GM19023 (cell line): Measurements from ENCODE around the gene KLHL28.
A peak's percentile ranks its signal among the peaks of the same experiment; 100 is the strongest.

Experiments
- ATAC-seq: cut with Tn5 transposase; IDR thresholded peaks from one replicate; pipeline ENCODE4 v1.9.1; 2021; ENCODE audit warnings: mild to moderate bottlenecking, moderate library complexity; ENCODE audit not compliant: unreplicated experiment

Gene KLHL28

DNA sequence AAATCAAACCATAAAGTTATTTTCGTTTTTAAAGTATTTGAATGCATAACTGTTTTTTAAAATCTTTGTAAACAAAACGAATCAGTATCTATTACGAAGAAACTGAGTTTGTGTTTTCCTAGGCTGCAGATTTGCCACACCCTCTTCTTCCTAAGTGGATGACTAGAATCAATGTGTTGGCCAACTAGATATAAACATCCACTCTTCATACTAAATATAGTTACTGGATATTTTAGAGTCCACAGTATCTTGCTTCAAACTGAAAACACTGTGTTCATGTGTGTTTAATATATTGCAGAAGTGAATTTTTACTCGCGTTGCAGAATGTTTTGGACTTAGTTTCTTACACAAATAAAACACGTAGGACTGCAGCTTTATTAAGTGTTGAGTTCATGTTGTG, 63.2 kb downstream of the KLHL28 start:
- no peak for ATAC-seq

DNA sequence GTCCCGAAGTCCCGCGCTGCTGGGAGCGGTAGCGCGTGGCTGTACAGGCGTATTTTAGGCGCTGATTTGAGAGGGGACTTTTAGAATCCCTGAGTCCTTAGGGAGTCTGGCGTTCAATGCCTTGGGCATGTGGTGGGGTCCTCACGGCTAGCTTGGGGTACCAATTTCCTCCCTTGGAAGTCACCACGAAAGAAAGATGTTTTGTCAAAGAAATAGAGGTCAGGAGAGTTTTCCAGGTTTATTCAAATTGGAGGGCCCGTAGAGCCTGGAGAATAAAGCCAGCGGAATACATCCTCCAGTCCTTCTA, 63.9 kb downstream of the KLHL28 start:
- ATAC-seq, result no peak

DNA sequence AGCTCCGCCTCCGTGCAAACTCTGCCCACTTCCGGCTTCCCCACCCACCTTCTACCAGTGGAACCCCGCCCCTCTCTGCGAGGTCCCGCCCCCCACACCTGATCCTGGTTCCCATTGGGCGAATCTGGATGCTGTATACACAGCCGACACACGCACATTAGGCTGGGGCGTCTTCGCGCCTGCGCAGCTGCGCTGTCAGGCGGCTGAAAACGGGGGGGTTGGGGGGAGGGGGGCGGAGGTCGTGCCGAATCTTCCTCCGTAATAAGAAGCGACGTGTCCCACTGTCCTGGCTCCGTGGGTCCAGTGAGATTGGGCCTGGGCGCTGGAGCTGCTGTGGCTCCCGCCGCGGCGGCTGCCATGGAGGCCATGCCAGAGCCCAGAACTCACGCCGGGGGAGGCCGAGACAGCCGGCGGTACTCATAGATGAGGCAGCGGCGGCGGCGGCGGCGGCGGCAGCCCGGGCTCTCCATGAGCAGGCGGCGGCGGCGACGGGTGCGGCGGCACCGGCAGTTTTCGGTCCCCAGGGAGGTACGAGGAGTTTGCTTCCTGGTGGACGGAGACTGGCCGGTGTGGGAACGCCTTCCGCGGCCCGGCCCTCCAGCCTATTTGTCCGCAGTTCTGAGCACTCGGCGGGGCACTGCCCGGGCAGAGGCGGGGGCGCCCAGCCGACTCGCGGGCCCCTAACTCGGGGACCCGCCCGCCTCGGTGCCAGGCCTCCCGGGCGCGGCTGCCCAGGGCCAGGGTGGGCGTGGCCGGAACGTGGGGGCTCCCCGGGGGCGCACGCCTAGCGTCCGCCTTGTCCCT, 64.5 kb downstream of the KLHL28 start:
- peak; percentile 91 for ATAC-seq

DNA sequence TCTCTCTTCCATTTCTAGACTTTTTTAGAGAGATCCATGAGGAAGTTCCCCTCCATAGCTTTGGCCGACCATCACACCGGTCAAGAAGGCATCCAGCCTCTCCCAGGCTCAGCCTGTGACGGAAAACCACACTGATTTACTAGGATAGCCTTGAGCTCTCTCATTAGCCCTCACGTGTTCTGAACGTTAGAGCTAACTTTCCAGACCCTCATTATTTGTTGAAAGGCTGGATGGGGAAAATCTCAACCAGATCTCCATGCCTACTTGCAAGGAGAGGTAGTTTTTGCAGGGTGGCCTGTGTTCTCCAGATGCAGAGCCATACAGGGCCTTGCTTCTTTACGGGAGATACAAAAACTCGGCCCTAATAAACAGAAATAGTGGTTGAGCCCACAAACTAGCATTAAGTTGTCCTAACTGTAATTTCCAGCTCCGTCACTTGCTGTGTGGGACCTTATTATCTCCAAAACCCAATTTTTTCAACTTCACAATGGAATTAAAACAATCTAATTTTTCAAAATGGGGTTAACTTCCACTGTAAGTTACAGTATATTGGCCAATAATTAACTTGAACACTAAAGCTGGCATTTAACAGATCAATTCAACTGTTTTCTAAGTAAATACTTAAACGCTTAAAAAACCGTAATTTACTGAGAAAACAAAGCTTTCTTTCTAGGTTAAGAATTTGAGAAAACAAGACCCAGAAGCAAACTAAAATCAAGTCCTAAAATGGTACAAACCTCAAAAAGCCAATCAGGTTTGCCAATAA, 65.3 kb downstream of the KLHL28 start:
- peak; percentile 0 for ATAC-seq

DNA sequence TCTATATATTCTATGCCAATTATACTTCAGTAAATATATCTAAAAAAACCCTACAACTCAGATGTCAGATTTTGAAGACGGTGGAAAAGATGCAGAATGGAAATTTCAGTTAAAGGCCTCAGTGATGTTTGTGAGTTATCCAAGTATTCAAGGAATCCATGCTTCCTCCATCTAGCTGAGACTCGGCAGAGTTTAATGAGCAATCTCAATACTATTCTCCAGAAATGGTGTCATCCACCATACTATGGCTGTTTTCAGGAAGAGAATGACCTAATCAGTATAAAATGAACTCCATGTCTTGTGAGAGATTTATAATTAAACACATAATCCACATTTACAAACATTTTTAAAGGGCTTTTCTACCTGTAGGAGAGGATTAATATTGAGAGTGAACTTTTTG, 66.0 kb downstream of the KLHL28 start:
- ATAC-seq, result no peak

DNA sequence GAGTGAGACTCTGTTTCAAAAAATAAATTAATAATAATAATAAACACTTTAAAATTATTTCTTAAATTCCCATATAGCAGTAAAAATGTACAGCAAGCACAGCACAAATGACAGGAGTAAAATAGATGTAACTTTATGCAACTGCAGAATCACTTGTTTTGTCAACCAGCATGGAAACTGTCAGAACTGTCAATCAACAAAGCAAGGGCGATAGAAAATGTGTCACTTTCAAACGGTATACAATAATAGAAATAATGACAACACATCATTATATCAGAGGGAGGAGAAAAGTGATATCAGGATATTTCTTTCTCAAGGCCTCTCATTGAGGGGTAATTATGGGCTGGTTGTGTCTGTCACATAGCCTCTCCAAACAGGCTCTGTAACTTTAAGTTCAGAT, 68.2 kb downstream of the KLHL28 start:
- ATAC-seq, result no peak

DNA sequence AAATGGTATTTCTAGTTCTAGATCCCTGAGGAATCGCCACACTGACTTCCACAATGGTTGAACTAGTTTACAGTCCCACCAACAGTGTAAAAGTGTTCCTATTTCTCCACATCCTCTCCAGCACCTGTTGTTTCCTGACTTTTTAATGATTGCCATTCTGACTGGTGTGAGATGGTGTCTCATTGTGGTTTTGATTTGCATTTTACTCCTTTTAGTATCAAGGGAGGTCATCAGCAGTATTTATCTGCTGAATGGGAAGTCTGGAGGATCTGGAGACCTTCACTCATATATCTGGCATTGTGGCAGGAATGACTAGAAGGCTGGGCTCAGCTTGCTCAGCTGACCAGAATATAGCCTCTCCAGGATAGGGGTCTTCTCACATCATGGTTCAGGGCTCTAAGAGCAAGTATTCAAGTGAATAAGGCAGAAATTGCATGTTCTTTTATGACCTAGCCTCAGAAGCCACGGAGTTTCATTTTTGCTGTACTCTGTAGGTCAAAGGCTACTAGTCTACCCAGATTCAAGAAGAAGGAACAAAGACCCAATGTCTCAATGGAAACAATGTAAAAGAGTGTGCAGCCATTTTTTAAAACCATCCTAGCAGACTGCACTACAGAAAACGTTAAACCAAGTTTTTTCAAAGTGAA, 69.9 kb downstream of the KLHL28 start:
- peak; percentile 28 for ATAC-seq

DNA sequence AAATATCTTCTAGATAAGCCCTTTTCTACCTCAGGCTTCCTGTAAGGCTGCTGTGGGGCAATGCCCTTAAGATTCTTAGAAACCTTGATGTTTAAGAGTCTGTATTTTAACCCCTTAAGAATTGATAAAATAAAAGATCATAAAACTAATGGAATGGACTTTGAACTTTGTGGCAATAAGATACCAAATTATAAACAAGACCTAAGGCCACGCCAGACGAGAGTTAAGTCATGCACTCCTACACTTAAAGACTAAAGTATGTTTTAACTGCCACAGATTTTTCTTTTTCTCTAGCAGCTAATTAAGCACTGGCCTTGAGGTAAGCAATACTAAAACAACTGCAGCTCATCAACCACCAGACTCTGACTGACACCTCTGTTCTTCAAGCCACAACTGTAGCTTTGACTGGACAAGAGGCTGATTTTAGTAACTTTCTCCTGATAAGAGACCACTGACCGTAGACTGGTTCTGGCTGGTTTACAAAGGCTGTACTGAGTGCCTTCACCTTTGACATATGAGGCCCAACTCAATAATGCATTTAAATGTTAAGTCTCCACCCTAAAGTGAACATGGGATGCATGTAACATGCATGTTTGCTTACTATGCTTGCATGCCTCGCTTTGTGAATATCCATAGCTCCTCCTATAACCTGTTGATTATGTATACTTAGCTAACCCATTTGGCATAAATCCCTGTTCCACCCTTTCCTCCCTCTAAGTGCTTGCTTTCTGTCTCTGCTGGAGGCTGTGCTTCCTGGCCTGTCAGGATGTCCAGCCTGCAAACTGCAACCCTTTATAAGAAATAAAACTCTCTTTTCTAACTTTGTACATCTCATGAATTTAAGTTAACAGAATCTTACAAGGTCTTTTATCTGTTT, 71.9 kb downstream of the KLHL28 start:
- no peak for ATAC-seq

DNA sequence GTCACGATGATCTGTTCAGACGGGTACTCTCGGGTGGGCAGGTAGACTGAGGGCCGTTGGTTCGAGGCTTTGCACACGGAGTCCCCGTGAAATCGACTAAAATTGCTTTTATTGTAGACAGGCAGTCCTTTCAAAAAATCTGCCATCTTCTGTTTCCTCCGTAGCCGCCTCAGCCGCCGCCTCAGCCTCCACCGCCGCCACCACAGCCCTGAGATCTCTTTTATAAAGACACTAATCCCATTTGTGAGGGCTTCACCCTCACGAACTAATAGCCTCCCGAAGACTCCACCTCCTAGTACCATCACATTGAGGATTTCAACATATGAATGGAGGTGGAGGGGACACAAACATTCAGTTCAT, 74.2 kb downstream of the KLHL28 start:
- ATAC-seq, result no peak

DNA sequence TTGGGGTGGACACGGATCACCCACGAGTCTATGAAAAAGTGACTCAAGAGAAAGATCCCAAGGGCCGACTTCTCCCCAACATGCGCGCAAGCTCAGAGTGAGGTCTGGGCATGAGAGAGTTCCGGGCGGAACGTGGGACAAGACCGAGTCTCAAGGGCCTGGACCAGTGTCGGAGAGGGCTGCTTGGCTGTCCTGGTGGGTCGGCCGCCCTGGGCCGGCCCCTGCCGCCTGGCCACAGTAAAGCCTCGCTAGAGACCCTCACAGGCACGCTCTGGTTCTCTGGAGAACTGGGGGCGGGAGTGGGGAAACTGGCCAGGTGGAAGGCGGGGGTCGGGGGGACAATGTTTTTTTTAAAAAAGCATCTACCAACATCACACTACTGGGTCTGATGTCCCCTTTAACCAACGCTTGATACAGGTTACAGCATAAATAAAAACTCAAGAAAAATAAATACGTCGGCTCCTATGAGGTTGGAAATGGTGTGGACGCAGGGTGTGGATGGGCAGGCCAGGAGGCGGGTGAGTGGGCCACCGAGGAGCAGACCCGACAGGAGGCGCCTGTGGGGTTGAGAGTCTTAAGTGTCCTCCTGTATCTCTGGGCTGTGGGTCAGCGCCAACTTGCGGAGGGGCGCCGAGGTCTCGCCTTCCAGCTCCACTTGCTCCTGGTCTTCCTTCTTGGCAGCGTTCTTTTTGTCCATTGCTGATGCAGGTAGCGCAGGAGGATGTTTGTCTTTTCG, 74.7 kb downstream of the KLHL28 start:
- ATAC-seq, result no peak

DNA sequence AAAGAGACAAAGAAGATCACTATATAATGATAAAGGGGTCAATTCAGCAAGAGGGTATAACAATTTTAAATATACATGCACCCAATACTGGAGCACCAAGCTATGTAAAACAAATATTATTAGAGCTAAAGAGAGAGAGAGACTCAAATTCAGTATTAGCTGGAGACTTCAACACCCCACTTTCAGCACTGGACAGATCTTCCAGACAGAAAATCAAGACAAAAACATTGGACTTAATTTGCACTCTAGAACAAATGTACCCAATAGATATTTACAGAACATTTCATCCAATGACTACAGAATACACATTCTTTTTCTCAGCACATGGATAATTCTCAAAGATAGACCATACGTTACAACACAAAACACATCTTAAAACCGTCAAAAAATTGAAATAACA, 81.0 kb downstream of the KLHL28 start:
- no peak for ATAC-seq
